ENCODE results near the gene C19orf25.
A peak's percentile ranks its signal among the peaks of the same experiment; 100 is the strongest.
"Not testable (repeated sequence)": the region's sequence is repeated elsewhere in the genome, so short reads cannot be mapped to it uniquely, and the experiment has no call there.

C19orf25 gene

DNA sequence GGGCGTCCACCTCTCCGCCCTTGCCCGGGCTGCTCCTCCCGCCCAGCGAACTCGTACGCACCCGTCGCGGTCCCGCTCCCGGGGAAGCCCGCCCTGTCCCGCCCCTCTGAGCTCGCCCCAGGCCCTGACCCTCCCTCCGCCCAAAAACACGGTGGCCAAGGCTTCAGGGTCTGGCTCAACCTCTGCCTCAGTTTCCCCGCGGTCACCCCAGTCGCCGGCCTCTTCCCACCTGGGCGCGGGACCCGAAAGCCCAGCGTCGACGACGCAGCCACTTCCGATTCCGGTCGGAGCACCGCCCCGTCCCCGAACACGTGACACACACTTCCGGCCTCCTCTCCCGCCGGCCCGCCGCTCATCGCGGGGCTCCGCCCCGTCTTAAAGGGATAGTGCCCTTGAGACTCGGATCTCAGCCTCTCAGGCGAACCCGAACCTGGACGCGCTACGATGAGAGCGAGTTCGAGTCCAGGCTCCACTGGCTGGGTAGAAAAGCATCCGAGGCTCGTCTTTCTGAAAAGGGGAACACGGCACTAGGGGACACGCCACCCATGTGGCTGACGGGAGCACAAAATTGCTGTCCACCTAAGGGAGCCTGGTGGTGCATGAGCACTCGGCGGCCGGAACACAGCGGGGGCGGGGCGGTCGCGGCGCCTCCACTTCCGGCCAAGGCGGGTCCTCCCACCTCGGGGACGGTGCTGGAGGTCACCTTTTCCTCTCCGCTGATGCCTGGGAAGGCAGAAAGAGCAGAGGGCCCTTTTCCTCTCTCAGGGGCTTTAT is at the start of gene C19orf25:
C19orf25 (minus strand) TSS at position 282 of the 774 bp plus-strand sequence. CDS start 312 bp downstream, outside the sequence.
- peak; percentile 92 for DNase-seq

DNA sequence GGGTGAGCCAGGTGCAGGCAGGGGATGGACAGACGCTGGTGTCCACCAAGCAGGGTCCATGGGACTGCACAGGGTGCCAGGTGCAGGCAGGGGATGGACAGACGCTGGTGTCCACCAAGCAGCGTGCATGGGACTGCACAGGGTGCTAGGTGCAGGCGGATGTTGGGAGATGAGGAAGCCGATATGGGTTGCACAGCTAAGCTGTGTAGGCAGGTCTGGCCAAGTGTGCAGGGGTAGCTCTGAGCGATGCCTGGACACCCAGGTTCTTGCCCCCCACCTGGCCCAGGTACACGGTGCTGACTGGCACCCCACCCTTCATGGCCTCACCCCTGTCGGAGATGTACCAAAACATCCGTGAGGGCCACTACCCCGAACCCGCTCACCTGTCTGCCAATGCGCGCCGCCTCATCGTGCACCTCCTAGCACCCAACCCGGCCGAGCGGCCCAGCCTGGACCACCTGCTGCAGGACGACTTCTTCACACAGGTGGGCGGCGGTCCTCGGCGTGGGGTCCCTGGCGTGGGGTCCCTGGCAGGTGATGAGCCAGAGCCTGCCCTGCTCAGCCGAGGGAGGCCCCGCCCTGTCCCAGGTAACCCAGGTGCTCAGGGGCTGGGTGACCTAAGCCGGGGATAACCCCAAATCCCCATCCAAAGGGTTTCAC is 48.8 kb upstream of the C19orf25 start:
- no peak for DNase-seq

DNA sequence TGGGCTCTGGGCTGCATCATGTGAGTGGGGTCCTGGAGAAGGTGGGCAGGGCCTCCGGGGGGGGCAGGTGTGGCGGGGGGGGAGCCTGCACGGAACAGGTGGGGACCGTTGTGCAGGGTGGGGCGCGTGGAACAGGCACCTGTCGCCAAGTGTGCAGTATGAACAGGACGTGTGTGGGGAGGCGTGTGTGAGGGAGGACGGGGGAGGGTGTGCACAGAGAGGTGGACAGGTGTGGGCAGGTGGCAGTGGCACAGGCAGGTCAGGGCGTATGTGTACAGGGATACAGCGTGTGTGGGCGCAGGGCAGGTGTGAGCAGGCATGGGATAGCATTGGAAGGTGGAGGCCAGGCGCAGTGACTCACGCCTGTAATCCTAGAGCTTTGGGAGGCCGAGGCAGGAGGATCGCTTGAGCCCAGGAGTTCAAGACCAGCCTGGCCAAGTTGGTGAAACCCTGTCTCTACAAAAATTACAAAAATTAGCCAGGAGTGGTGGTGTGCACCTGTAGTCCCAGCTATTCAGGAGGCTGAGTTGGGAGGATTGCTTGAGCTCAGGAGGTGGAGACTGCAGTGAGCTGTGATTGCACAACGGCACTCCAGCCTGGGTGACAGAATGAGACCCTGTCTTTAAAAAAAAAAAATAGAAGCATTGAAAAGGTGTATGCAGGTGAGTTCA is 48.1 kb upstream of the C19orf25 start:
- DNase-seq = no peak

DNA sequence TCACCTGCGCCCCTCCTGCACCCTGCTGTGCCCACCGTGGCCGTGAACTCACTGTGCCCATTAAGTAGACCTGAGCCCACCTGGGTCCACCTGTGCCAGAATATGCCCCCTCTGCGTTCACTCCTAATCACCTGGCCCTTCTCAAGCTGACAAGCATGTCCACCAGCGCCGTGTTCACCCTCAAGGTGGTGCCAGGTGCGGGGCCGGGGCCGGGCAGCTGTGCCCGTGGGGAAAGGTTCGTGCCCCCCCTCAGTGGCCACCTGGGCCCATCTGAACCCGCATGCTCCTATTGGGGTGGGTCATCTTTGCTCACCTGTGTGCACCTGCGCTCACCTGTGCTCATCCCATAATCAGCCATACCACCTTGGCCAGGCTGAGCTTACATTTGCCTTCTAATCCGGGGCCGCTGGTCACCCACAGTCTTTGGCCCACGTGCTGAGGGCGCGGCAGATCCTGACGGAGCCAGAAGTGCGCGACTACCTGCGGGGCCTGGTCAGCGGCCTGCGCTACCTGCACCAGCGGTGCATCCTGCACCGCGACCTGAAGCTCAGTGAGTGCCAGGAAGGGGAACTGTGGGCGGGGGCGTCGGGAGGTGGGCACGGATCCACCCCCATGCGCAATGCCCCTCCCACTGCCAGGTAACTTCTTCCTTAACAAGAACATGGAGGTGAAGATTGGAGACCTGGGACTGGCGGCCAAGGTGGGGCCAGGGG is 47.2 kb upstream of the C19orf25 start:
- DNase-seq = no peak

DNA sequence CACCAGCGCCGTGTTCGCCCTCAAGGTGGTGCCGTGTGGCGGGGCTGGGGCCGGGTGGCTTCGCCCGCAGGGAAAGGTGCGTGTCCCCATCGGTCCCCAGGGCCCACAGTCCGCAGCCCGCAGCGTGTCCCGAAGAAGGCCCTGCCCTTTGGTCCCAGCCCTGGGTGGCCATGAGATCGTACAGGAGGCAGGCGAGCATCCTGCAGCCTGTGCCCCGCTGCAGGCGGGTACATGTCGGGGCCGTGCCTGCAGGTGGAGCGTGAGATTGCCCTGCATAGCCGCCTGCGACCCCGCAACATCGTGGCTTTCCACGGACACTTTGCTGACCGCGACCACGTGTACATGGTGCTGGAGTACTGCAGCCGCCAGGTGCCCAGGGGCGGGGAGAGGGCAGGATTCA is 46.3 kb upstream of the C19orf25 start:
- no peak for DNase-seq

DNA sequence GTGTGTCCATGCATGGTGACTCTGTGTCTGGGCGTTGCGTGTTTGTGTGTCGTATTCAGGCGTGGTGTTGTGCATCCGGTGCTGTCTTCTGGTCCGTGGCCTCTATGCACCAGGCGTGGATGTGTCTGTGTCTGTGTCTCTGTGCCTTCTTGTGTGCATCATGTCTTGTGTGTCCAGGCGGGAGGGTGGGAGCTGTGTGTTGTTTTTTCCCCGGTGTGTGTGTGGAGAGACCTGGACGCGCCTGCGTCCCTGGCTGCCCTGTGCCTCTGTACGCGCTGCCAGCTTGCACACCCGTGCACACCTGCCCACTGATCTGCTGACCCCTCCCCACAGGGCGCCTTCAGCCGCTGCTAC is 45.9 kb upstream of the C19orf25 start:
- DNase-seq = no peak

DNA sequence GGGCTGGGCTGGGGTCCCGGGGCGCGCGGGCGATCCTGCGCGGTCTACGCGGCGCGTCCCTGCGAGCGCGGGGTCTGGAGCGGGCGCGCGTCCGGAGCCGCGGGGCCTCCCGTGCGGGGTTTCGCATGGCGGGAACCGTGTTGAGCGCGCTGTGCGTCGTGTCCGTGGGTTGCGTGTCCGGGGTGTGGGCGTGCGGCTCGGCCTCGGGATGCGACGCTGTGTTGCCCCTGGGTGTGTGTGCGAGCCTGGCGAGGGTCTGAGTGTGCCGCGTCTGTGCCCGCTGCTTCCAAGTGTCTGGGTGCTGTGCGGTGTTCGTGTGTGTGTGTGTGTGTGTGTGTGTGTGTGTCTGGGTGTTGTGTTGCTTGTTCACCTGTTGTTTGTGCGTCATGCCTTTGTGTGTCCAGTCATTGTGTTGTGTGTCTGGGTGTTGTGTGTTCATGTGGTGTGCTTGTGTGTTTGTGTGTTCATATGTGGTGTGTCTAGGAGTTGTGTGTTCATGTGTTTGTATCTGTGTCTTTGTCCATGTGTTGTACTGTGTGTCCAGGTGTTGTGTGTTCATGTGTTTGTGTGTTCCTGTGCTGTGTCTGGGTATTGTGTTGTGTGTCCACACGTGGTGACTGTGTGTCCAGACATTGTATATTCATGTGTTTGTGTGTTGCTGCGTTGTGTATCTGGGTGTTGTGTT is 45.4 kb upstream of the C19orf25 start:
- no peak for DNase-seq

DNA sequence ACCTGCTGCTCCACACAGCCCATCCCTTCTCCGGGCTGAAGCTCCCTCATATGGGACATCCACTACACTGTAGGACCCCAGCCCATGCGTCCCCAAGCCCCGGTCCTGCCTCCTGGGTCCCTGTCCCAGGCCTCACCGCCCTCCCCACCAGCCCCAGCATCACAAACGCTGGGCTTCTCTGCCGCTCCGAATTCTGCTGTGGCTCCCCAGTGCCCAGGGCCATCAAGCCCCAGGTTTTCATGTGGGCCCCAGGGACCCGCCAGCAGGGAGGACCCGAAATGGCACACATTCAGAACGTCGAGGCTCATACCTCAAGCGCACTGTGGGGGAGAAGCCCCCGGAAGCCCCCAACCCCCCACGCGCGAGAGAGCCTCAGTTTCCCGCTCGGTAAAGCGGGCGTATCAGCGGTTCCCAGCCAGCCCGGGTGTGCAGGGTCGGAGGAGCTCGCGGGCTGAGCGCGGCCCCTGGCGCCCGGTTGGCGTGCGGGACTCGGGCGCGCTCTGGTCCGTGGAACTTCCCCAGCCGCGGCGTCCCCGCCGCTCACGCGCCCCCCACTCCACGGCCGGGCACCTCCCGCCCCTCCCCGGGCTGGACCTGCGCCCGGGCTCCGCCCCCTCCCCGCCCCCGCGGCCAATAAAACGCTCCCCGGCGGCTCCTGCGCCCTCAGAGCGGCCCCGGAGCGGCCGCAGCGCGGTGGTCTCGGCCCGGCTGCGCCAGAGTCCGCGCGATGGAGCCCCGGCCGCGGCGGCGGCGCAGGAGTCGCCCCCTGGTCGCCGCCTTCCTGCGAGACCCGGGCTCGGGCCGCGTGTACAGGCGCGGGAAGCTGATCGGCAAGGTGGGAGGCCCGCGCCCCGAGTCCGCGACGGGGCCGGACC is 44.6 kb upstream of the C19orf25 start, which contains the start of gene PLK5:
PLK5 (plus strand) TSS at position 666 of the 875 bp plus-strand sequence. CDS start 2,920 bp downstream, outside the sequence.
- no peak for DNase-seq

DNA sequence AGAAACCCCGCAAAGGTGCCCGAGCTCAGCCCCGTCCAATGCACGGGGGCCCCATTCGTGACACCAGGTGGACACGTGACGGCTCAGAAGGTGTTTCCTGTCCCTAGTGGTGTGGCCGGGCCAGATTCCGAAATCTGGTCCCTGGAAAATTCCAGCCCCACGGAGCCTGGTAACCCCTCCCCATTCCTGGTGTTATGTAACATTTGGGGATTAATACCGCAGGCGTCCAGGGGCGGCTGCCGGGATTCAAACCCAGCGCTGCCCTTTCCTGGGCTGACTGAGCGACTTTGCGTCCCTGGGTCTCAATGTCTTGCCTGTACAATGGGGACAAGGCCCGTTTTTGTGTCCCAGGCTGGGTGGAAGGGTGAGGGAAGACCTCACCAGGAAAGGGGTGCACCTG is 43.8 kb upstream of the C19orf25 start:
- no peak for DNase-seq

DNA sequence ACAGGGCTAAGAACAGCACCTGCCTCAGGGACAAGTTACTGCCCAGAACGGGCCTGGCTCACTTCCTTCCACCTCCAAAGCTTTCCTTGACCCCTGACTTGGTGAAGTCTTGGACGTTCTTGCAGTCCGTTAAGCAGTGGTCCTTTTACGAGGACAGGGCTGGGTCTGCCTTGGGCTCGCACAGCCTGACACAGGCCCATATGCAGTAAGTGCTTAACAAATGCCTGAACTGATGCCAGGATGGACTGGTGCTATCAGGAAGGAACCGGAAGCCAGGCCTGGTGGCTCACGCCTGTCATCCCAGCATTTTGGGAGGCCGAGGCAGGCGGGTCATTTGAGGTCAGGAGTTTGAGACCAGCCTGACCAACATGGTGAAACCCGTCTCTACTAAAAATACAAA is 43.0 kb upstream of the C19orf25 start:
- no peak for DNase-seq

DNA sequence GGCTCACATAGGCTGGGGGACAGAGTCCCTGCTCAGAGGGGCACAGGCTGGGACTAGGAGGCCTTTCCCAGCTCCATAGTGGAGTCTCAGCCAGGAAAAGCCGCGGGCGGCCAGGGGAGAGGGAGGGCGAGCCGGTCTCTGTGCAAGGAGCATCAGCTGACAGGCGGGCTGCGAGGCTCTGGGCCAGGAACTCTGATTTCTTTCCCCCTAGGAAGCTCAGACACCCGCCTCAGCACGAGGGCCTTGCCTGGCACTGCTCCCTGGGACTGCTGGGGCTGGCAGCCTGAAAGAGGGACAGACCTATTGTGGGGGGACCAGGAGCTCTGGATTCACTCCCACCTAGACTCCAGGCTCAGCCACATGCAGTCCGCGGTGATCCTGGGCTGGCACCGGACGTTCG is 42.6 kb upstream of the C19orf25 start:
- no peak for DNase-seq

DNA sequence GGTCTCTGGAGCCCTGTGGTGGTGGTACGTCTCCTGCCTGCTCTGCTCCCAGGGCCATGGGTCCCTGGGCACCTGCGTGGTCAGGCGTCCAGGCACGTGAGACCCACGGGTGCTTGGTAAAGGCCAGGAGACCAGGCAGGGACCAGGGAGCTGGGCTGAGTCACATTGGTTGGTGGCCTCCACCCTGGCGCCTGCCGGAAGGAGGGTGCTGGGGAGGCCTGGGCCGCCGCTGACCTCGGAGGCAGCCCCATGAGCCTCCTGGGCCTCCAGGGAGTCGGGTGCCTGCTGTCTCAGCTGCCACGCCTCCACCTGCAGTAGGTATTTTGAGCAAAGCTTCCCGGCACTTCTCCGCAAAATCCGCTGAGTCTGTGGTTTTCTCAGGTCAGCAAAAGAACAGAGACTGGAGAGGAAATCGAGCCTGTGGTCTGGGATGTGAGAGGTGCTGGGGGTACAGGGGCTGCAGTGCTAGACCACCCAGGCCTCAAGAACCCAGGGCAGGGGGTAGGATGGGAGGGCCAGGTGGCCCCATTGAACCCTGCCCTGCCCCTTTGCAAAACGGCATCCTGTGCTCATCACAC is 41.3 kb upstream of the C19orf25 start:
- no peak for DNase-seq

DNA sequence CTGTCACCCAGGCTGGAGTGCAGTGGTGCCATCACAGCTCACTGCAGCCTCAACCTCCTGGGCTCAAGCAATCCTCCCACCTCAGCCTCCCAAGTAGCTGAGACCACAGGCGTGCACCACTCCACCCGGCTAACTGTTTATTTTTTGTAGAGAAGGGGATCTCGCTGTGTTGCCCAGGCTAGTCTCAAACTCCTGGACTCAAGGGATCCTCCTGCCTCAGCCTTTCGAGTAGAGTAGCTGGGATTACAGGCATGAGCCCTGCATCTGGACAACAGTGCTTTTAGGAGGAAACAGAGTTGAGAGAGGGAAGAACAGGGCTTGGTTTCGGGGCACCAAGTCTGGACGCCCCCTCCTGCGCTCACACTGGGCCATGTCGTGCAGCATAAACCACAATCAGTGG is 40.8 kb upstream of the C19orf25 start:
- not testable (repeated sequence) for DNase-seq

DNA sequence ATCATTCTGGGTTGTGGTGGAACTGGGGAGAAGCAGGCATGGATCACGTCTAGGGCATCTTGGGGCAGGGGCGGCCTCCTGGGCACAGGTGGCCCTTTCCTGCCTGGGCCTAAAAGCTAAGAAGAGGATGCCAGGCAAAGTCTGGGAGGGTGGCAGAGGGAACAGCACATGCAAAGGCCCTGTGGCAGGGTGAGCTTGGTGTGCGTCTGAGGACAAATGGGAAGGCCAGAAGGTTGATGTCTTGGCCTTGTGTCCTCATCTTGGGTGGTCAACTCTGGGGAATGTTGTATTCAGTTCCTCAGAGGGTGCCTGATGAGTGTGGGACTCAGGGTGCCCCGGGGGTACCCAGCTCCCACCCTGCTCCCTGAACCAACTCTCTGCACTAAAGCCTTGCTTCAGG is 39.5 kb upstream of the C19orf25 start:
- DNase-seq = no peak

DNA sequence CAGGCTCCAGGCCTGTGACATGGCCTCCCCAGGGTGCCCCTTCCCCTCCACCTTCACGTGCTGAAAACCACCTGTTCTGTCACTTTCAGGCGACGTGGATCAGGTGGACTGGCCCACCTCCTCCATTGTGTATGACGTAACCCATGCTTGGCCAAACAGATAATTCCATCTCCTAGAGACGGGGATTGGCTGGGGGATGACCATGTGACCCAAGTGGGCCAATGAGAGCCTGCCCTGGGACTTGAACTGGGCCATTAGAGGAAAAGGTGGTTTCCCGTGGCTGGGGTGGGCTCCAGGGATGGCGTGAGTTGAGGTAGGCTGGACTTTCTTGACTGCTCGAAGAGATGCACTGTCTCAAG is 37.4 kb upstream of the C19orf25 start:
- no peak for DNase-seq

DNA sequence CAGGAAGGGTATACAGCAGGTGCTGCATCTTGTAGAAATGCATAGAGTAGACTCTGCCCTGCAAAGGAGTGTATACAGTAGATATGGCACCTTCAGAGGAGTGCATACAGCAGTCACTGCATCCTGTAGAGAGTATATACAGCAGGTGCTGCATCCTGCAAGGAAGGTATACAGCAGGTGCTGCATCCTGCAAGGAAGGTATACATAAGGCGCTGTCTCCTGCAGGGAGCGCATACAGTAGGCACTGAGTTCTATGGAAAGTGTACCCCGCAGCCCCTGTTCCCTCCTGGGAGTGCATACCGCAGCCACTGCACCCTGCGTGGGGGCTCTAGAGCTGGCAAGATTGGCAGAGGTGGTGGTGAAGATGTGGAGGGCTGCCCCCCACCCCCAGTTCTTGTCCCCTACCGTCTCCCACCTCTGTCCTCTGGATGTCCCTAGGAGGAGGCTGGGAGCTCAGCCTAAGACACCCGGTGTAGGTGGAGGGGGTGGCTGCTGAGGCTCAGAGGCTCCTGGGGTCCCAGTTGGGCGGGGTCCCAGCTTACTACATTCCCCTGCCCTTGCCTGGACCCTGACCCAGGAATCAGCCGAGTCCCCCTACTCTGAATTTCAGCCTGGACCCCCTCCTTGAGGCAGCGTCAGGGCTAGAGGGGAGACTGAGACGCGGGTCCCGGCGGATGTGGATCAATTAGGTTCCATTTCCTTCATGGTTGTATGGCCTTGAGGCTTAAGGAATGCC is 36.1 kb upstream of the C19orf25 start:
- DNase-seq = no peak

DNA sequence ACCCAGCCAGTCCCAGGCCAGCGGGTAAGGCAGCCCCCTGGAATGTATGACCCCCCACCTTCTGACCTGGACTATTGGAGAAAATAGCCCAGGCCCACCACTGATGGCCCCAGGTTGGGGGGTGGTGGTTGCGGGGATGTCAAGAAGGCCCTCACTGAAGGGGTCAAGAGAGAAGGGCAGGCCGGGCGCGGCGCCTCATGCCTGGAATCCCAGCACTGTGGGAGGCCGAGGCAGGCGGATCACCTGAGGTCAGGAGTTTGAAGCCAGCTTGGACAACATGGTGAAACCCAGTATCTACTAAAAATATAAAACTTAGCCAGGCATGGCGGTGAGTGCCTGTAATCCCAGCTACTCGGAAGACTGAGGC is 35.3 kb upstream of the C19orf25 start:
- DNase-seq = no peak

DNA sequence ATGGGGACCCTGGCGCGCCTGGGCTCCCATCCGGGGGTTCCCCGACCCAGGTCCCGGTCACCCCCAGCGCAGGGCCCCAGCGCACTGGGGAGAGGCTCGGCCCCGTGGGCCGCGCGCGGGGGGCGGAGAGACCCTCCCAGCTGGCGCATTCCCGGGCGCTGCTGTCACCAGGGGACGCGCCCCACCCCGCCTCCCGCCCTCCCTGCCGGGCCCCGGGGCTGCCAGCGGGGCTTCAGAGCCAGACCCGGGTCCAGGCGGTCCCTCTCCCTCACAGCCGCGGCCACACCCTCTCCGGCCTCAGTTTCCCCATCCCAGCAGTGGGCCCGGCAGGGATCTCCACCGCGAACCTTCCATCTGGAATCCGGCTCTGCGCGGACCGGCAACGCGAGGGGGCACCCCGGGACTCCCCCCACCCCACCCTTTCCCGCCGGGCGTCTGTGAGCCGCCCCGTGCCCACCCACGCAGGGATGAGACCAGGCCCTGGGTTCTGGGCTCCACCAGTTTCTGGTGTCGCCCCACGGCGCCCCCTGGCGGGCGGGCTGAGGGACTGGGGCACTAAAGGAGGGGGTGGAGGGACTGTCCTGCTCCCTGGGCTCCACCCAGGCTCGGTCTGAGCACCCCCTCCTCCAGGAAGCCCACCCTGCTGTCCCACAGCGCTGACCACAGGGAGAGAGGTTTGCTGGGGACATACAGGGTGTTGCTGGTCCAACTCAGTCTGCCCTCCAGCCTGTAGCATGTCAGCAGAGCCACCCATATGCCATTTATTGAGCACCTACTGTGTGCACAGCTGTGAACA is 34.7 kb upstream of the C19orf25 start:
- peak; percentile 58 for DNase-seq

DNA sequence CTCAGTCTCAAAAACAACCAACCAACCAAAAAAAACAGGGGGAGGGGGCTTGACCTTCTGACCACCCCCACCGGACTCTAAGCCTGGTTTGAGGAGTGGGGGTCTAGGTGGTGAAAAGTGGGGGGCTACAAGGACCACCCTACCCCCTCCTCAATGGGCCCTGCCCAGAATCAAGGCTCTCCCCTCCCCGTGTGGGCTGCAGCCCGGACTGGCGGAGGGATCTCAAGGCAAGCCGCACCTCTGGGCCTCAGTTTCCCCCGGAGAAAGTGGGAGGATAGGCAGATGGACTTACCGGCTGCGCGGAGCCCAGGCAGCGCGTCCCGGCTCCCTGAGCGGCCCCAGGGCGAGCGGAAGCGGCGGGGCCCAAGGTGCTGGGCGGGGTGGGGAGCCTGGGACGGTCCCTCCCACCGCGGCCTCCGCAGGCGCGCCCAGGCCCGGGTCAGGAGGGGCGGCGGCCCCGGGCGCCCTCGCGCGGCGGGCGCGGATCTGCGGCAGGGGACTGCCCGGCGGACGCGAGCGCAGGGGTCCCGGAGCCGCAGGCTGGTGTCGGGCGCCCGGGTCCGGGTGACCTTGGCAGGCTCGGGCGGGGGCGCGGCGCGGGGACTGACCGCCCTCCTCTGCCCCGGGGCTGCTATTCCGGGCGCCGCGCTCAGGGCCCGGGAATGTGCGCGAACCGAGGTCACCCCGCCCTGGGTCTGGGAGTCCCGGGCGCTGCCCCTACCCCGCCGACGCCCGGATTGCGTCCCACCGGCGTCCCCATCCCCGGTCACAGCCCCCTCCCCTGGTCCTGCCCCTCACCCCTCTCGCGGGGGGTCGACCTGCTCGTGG is 33.9 kb upstream of the C19orf25 start, which contains the start of gene ADAMTSL5:
ADAMTSL5 (minus strand) TSS at position 349 of the 828 bp plus-strand sequence. CDS start 2,076 bp downstream, outside the sequence.
- peak; percentile 47 for DNase-seq
